Measurements from ENCODE around the gene ANTKMT.

- TF ChIP-seq, protein P1, sequence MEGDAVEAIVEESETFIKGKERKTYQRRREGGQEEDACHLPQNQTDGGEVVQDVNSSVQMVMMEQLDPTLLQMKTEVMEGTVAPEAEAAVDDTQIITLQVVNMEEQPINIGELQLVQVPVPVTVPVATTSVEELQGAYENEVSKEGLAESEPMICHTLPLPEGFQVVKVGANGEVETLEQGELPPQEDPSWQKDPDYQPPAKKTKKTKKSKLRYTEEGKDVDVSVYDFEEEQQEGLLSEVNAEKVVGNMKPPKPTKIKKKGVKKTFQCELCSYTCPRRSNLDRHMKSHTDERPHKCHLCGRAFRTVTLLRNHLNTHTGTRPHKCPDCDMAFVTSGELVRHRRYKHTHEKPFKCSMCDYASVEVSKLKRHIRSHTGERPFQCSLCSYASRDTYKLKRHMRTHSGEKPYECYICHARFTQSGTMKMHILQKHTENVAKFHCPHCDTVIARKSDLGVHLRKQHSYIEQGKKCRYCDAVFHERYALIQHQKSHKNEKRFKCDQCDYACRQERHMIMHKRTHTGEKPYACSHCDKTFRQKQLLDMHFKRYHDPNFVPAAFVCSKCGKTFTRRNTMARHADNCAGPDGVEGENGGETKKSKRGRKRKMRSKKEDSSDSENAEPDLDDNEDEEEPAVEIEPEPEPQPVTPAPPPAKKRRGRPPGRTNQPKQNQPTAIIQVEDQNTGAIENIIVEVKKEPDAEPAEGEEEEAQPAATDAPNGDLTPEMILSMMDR (IDR thresholded peaks at IDR 0.05), result no peak
- TF ChIP-seq POLR2AphosphoS5 (IDR thresholded peaks at IDR 0.05; ENCODE audit: low read depth, low read length) (no peak), SIN3A (IDR thresholded peaks at IDR 0.05; ENCODE audit: borderline replicate concordance, insufficient read depth, low read depth, low read length) (no peak), TCF7L2 (IDR thresholded peaks at IDR 0.05; ENCODE audit: low read depth, low read length) (no peak)
- TF ChIP-seq, protein P2, sequence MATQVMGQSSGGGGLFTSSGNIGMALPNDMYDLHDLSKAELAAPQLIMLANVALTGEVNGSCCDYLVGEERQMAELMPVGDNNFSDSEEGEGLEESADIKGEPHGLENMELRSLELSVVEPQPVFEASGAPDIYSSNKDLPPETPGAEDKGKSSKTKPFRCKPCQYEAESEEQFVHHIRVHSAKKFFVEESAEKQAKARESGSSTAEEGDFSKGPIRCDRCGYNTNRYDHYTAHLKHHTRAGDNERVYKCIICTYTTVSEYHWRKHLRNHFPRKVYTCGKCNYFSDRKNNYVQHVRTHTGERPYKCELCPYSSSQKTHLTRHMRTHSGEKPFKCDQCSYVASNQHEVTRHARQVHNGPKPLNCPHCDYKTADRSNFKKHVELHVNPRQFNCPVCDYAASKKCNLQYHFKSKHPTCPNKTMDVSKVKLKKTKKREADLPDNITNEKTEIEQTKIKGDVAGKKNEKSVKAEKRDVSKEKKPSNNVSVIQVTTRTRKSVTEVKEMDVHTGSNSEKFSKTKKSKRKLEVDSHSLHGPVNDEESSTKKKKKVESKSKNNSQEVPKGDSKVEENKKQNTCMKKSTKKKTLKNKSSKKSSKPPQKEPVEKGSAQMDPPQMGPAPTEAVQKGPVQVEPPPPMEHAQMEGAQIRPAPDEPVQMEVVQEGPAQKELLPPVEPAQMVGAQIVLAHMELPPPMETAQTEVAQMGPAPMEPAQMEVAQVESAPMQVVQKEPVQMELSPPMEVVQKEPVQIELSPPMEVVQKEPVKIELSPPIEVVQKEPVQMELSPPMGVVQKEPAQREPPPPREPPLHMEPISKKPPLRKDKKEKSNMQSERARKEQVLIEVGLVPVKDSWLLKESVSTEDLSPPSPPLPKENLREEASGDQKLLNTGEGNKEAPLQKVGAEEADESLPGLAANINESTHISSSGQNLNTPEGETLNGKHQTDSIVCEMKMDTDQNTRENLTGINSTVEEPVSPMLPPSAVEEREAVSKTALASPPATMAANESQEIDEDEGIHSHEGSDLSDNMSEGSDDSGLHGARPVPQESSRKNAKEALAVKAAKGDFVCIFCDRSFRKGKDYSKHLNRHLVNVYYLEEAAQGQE (IDR thresholded peaks at IDR 0.05; ENCODE audit: insufficient read depth in 1 of 2, low read depth in 2 of 2, low read length in 1 of 2), result no peak
Measured at GRCh38 chr16:684961-685696, 35.8 kb upstream of the ANTKMT start.

Data from Panc1 (cell line).